ENCODE measurements around the gene FAM135A.

The FAM135A gene

DNA sequence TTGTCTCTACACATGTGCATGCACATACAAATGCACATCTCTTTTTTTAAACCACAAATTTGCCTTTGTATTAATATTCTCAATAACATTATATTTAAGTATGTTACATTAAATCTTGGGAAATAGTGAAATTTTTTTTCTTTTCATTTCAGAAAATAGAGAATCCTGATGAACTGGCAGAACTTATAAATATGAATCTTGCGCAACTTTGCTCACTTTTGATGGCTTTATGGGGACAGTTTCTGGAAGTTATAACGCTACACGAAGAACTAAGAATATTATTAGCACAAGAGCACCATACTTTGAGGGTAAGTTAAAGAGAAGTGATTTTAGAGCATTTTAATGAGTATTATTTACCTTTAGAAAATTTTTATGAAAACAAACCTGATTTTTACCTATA, 89.2 kb downstream of the FAM135A start:
- DNase-seq (ENCODE audit: extremely low read depth, low read depth) = no peak
- H3K4me3 ChIP-seq (replicated peaks; ENCODE audit: low read depth, low read length) = no peak overlapping the region
- TF ChIP-seq, protein P1, sequence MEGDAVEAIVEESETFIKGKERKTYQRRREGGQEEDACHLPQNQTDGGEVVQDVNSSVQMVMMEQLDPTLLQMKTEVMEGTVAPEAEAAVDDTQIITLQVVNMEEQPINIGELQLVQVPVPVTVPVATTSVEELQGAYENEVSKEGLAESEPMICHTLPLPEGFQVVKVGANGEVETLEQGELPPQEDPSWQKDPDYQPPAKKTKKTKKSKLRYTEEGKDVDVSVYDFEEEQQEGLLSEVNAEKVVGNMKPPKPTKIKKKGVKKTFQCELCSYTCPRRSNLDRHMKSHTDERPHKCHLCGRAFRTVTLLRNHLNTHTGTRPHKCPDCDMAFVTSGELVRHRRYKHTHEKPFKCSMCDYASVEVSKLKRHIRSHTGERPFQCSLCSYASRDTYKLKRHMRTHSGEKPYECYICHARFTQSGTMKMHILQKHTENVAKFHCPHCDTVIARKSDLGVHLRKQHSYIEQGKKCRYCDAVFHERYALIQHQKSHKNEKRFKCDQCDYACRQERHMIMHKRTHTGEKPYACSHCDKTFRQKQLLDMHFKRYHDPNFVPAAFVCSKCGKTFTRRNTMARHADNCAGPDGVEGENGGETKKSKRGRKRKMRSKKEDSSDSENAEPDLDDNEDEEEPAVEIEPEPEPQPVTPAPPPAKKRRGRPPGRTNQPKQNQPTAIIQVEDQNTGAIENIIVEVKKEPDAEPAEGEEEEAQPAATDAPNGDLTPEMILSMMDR (IDR thresholded peaks at IDR 0.05; ENCODE audit: low read depth, low read length, missing control alignments) = no peak

DNA sequence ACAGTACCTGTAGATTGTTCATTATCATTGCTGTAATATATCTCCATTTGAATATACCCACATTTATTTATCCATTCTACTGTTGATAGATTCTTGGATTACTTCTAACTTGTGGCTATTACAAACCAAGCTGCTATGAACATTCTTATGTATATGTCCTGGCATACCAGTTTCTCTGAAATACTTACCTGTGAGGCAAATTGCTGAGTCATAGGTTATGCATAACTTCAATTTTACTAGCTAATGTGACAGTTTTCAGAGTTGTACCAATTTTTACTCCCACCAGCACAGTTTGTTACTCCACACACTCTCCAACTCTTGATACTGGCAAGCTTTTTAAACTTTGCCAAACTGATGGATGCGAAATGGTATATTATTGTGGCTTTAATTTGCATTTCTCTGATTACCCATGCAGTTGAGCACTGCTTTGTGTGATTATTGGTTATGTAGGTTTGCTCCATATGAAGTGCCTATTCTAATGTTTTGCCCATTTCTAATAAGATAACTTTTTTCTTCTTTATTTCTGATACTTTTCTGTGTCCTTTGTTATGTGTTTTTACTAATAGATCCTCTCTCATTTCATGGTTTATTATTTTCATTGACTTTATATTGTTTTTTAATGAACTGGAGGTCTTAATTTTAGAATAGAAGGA, 90.6 kb downstream of the FAM135A start:
- no peak for DNase-seq (ENCODE audit: extremely low read depth, low read depth)
- TF ChIP-seq, protein P1 (IDR thresholded peaks at IDR 0.05; ENCODE audit: low read depth, low read length, missing control alignments) = no peak
- H3K4me3 ChIP-seq (replicated peaks; ENCODE audit: low read depth, low read length) = no peak overlapping the region

DNA sequence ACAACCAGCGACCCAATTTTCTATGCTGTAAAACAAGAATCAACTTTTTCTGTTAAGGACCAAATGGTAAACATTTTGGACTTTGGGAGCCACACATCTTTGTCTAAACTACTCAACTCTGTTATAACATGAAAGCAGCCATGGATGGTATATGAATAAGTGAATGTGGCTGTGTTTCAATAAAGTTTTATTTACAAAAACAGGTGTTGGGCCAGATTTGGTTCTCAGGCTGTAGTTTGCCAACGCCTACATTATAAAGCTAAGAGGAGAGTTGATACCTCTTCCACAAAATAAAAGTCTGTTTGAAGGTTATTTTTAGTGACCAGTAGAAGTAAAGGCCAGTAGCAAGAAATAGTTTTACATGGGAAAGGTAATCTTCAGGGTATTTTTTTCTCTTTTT, 93.0 kb downstream of the FAM135A start:
- H3K4me3 ChIP-seq (replicated peaks; ENCODE audit: low read depth, low read length) = no peak overlapping the region
- TF ChIP-seq, protein P1 (IDR thresholded peaks at IDR 0.05; ENCODE audit: low read depth, low read length, missing control alignments) = no peak
- no peak for DNase-seq (ENCODE audit: extremely low read depth, low read depth)

DNA sequence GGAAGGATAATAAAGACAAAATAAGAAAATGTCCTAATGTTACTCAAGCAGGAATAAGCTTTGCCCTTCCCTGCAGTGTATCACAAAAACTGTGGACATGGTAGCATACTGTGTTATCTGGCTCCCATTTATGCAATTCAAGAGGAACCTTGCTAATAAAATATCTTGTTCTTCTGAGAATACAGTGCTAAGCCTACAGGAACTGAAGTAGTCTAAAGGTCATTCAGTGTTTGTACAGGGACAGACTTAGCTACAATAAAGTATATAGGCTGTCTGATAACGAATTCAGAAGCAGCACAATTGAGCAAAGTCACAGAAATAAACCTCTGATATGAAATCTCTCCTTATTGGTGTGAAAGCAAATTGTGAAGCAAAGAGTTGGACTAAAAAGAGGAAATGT, 93.9 kb downstream of the FAM135A start:
- H3K4me3 ChIP-seq (replicated peaks; ENCODE audit: low read depth, low read length) = no peak overlapping the region
- DNase-seq (ENCODE audit: extremely low read depth, low read depth) = no peak
- TF ChIP-seq, protein P1 (IDR thresholded peaks at IDR 0.05; ENCODE audit: low read depth, low read length, missing control alignments) = no peak

DNA sequence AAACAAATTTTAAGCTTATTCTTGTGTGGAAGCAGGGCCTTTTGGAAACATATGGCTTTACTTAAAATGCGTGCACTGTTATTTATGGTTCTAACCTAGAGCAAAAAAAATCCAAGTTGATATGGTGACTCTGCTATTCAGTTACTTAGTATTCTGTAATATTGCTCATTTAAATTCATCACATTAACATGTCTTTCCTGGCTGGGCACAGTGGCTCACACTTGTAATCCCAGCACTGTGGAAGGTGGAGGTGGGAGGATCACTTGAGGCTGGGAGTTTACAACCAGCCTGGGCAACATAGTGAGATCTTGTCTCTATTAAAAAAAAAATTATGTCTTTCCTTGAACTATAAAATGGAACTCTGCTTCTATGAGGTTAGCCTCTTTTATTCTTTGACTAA, 95.6 kb downstream of the FAM135A start:
- no peak for DNase-seq (ENCODE audit: extremely low read depth, low read depth)
- TF ChIP-seq, protein P1 (IDR thresholded peaks at IDR 0.05; ENCODE audit: low read depth, low read length, missing control alignments) = no peak
- no peak overlapping the region for H3K4me3 ChIP-seq (replicated peaks; ENCODE audit: low read depth, low read length)

DNA sequence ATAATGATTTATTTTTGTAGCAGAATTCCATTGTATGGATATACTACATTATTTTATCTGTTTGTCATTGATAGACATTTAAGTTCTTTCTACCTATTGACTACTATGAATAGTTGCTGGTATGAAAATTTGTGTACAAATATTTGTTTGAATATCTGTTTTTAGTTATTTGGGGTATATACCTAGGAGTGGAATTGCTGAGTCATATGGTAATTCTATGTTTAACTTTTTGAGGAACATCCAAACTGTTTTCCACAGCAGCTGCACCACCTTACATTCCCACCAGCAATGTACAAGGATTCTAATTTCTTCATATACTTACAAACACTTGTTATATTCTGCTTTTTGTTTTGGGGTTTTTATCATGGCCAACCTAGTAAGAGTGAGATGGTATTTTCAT, 97.3 kb downstream of the FAM135A start:
- no peak overlapping the region for H3K4me3 ChIP-seq (replicated peaks; ENCODE audit: low read depth, low read length)
- TF ChIP-seq, protein P1 (IDR thresholded peaks at IDR 0.05; ENCODE audit: low read depth, low read length, missing control alignments) = no peak
- no peak for DNase-seq (ENCODE audit: extremely low read depth, low read depth)

DNA sequence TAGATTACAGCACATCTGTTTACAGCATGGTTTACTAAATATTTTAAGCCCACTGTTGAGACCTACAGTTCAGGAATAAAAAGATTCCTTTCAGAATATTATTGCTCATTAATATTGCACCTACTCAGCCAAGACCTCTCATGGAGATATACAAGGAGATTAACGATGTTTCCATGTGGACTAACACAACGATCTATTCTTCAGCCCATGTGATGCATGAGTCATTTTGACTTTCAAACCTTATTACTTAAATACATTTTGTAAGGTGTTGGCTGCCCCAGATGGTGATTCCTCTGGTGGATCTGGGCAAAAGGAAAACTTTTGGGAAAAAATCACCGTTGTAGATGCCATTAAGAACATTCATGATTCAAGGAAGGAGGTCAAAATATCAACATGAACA, 105.4 kb downstream of the FAM135A start:
- DNase-seq (ENCODE audit: extremely low read depth, low read depth) = no peak
- TF ChIP-seq, protein P1 (IDR thresholded peaks at IDR 0.05; ENCODE audit: low read depth, low read length, missing control alignments) = no peak
- no peak overlapping the region for H3K4me3 ChIP-seq (replicated peaks; ENCODE audit: low read depth, low read length)

Data from HFF-Myc (cell line).